Inferior parietal cortex (tissue), 1 donor: ENCODE measurements around the gene PIK3IP1.
A peak's percentile ranks its signal among the peaks of the same experiment; 100 is the strongest.
"Not testable (repeated sequence)": the region's sequence is repeated elsewhere in the genome, so short reads cannot be mapped to it uniquely, and the experiment has no call there.

Experiments used
- DNase-seq: peaks from one replicate; pipeline ENCODE4 v3.0.0-alpha.2; 2016; ENCODE audit errors: extremely low spot score

Gene PIK3IP1, protein sequence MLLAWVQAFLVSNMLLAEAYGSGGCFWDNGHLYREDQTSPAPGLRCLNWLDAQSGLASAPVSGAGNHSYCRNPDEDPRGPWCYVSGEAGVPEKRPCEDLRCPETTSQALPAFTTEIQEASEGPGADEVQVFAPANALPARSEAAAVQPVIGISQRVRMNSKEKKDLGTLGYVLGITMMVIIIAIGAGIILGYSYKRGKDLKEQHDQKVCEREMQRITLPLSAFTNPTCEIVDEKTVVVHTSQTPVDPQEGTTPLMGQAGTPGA

DNA sequence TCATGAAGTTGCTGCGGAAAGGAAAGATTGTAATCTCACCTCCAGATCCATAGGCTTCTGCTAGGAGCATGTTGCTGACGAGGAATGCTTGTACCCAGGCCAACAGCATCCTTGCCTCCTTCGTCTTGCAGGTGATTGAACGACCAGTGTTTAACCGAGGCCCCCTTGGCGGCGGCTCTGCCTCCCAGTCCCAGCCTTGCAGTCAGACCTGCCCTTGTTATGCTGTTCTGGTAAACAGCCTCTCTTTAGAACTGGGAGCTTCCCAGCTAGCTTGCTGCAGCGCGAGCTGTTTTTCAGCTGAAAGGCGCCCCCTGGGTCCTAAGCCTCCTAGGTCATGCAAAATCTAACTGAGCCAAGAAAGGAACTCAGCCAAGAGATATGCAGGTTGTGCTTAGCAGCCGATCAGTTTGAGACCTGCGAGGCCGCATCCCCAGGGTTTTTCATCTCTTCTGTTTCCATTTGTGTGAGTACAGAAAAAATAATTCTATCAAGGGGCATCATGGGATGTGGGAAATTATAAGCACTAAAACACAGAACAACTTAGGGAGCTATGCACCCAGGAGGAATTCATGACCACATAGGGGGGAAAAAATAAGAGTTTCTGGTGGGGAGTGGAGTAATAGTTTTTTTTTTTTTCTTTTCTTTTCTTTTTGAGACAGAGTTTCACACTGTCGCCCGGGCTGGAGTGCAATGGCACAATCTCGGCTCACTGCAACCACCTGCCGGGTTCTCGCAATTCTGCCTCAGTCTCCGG is at the start of gene PIK3IP1:
Gene PIK3IP1, minus strand, starts transcription at position 253 of the 754 bp plus-strand sequence. Its CDS starts 144 bp downstream, at position 109.
- DNase-seq: peak; percentile 93

DNA sequence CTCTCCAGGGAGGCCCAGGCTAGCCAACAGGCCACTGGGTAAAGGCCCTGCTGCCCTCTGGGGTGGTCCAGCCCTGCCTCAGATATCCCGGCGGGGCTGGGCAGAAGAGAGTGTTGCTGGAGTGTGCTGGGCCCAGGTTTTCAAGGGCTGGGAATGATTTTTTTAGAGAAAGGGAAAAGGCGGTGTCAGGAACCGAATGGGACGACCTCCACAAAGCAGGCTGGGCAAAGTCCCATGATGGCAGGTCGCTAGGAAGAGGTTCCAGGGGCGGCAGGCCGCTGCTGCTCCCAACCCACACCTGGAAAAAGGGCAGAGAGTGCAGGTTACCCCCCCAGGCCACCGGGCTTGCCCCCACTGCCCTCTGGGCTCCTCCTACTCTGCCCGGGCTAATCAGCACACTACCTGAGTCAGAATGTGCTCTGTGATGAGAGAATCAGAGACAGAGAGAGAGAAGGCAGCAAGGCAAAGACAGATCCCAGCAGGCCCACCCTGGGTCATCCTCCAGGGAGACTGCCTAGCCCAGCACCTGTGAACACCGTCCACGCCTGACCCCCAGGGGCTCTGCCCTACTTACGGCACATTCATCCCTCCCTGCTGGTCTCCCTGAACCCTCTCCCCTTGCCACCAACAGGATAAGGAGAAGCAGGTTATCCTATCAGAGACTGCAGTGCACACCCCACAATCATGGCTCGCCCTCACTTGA is 49.2 kb upstream of the PIK3IP1 start:
- no peak for DNase-seq

DNA sequence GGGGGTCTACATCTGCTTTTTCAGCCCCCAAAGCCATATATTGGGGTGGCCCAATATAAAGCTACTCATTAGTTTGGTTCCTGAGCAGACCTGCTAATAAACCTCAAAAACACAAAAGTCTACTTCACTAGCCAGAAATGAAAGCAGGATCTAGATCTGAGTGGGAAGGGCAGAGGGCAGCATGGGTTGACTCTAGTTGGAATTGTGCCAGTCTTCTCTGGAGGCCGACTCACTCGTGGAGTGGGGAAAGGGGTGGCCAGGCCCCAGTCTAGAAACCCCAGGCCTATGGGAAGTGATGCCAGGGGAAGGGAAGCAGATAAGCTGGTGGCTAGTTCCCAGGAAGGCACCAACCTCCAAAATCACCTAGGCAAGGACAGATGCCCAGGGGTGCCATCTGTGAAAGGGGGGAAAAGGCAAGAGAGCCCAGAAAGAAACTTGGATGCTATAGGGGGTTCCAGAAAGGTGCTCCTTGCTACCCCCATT is 48.5 kb upstream of the PIK3IP1 start:
- no peak for DNase-seq

DNA sequence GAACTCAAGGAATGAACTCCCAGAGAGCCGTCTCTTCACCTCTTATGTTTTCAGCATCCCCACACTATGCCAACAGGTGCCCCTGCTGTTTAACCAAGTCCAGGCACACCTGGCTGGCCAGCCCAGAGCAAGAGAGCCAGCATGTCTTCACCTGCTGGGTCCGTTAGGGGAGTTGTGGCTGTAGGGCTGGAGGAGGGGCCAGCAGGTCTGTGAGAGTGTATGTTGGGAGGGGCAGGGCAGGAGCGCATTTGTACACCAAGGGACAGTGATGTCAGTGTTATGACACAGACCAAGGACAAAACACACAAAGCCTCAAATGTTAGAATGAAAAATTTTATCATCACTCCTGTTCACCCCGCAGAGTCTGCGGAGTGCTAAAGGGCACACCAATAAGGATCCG is 48.1 kb upstream of the PIK3IP1 start:
- DNase-seq: no peak

DNA sequence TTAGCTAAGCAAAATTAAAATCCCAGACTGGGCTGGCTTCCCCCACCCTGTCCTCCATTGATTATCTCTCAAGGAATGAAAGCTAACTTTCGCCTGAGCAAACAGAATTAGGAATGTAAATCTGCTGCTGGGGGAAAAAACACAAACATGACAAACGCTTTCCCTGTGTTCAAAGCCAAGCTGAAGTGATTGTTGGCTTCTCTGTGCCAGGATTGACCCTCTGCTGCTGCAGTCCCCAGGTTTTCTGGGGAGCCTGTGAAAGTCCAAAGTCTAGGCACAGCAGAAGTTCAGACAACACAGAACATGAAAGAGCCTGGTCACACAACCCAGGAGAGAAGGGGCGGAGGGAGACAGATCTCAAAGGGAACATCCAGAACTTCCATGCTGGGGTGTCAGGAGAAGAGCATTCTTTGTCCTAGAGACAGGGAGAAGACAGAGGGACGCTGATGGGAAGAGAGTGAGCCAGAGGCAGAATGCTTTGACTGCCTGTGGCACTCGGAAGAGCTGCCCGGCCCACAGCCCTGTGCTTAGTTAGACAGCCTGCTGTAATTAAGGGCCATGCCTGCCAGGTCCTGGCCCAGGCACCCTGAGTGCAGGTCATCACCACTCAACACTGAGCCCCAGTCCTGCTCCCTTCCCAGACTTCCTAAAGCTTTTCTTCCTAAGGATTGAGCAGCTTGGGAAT is 47.0 kb upstream of the PIK3IP1 start:
- DNase-seq: no peak

DNA sequence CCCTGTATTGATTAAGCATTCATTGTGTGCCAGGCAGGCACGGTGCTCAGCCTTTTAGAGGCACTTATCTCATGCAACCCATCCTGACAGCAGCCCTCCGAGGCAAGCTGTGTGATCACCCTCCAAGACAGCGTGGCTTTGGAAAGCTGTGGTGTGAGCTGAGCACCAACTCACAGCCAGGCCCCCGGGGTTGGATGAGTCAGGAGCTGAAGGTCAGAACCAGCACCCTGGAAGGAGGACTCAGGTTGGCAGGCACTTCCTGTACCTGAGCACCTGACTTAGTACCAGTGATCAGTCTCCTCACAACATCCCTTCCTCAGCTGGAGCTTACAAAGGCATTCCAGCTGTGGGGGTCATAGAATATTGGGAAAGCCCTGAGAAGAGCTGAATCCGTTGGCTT is 44.9 kb upstream of the PIK3IP1 start:
- DNase-seq: no peak

DNA sequence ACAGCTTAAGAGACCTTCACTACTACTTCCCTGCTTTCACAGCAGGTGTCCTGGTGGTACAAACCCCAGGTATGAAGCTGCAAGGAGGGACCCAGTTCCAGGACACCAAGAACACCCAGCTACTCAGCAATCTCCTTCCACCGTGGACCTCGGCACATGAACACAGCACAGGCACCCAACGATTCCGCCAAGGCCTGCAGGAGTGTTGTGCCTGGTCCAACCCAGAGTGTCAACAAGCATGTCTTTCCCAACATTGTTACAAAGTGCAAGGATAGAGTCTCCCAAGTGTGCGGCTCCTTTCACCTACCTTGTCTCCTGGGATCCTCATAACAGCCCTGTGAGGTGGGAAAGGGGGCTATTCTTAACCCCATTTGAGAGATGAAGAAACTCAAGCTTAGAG is 42.0 kb upstream of the PIK3IP1 start:
- no peak for DNase-seq

DNA sequence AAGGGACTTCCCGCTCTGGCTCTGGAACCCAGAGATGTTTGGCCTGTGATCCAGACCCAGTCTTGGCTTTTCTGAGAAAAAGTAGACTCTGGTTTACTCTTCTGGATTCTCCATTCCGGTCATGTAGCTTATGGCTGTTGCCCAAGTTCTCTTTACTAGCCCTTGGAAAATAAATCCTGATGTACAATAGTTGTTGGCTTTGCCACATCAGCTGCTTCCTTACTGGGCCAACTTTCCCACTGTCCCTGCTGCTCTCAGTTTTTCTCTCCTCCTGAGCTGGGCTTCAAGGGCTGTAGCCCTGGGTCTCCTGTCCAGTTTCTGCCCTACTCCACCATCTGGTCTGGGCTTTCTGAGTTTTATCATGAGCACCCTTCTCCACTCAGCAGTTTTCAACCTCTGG is 41.4 kb upstream of the PIK3IP1 start:
- DNase-seq: peak; percentile 24

DNA sequence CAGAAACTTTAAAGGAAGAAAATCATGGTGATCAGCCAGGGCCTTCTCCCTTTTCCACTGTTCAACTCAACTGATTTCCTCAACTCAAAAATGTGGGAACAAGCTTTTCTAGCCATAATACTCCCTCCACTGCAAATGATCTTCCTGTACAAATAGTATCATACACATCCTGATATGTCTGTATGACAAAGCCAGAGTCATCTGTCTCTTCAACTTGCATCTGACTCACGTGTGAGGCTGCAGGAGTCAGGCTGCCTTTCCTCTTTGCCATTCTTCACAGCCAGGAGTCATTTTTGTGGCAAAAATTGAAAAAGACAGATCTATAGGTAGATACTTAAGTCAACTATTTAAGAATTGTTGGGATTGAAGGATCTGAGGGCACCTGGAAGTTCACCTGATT is 40.6 kb upstream of the PIK3IP1 start:
- no peak for DNase-seq

DNA sequence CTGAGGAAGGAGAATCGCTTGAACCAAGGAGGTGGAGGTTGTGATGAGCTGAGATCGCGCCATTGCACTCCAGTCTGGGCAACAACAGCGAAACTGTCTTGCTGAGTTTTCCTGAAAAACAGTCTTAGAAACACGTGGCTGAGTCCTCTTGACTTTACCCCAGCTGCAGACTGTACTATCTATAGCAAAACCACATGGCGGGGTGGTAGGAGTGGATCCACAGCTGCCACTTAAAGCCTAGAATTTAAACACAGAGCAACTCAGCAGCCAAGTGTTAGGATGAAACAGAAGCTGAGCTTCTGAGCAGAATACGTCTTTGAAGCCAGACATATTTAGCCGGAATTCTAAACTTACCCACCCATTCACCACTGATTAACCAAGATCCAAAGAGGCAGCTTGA is 39.7 kb upstream of the PIK3IP1 start:
- peak; percentile 46 for DNase-seq

DNA sequence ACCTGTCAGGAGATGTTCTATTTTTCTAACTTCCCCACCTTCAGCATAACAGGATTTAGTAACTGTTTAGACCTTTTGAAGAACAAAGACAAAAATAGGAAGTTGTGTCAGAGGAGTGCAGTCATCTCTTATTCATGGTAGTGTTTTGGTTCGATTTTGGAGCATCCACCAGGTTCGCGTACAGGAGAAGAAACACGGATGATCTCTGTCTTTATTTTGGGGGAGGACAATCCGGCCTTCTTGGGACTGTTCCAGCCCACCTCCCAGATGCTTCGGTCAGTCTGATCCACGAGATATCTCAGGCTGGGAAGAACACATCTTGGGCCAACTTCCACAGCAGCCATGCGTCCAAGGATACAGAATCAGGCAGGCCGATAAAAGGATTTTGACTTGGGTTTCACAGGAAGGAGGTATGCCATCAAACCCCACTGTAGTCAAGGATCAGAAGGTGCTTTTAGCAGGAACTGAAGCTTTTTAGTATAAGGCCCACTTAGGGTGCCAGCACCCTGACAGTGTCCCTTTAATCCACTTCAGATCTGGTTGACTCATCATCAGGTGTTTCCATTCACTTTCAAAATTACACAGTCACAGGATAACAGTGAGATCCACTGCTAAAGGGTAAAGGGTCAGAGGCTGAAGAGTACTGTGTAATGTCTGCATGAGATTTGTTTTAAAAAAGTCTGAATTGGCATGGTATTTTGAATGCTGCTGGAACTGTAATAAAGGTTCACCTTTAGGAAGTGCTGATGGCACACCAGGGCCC is 37.3 kb upstream of the PIK3IP1 start:
- DNase-seq: no peak

DNA sequence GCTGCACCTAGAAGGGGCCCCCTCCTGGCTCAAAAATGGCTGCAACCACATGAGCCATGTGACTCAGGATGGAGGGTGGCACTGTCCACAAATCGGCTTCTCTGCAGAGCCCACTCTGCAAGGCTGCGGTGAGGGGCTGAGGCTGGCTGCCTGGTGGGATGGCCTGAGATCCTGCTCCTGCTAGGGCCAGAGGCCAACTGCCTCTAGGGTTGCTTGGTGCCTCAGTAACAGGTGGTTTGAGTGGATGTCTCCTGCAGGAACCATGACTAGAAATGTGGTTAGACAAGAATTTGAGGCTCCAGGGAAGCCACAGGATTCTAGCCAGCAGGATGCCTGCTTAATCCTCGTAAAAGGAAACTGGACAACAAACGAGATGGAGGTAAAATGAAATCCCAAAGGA is 36.7 kb upstream of the PIK3IP1 start:
- DNase-seq: no peak

DNA sequence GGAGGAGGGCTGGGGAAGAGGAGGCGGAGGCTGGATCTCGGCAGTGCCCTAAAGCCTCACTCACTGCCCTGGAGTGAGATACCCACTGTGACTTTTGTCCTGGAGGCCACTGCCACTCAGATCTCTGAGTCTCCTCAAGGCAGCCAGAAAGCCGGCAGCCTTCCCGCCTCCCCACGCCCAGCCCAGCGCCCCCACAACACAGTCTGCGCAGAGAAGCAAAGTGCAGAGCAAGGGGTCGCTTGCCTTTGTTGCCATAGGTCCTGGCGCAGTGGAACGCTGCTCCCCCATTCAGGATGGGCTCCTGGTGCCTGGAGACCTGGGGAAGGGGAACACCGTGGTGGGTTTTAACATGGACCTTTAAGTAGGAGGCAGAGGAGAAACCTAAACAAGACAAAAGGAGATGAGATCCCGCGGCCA is 36.3 kb upstream of the PIK3IP1 start:
- no peak for DNase-seq

DNA sequence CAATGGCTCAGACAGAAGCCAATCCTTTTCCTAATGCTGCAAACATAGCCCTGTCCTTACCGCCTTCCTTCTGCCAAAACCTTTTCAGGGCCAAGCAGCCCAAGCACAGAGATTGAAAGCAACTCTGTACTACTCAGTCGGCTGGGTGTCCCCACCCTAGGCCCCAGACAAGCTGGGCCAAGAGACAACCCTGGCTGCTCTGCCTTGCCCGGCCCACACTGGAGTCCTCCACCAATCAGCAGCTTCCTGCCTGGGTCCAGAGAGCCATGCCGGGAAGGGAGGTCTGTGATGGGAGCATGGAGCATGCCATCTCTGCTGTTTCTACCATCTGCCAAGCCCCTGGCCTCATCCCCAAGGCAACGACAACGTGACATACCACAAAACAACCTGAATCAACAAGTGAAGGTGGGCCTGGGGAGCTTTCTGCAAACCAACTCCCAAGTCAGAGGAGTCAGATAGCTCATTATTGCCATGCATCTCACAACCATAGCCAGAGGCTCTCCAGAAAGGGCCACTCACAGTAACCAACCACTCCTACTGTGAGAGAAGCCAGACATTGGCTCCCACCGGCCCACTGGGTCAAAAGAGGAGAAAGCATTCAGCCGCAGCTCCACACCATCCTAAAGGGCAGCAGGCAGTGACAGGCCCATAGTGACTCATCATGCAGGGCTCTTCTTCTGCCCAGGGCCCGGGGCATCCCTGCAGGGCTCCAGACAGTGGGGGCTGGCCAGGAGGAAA is 35.7 kb upstream of the PIK3IP1 start:
- no peak for DNase-seq

DNA sequence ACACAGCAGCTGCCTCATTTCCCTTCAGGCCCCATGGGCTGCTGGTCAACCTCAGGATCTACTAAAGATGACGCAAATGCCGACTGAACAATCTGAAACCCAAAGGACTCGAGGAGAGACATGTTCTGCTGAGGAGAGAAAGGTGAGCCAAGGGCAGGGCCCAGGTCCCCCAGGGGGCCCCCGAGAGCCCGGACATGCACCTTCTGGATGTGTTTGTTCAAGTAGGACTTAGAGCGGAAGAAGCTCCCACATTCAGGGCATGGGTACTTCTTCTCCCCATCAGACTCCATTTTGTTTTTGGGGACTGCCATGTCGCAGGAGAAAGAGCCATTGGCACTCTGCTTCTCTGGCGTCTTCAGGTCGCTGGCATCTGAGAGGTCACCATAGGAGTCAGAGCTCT is 34.6 kb upstream of the PIK3IP1 start:
- no peak for DNase-seq

DNA sequence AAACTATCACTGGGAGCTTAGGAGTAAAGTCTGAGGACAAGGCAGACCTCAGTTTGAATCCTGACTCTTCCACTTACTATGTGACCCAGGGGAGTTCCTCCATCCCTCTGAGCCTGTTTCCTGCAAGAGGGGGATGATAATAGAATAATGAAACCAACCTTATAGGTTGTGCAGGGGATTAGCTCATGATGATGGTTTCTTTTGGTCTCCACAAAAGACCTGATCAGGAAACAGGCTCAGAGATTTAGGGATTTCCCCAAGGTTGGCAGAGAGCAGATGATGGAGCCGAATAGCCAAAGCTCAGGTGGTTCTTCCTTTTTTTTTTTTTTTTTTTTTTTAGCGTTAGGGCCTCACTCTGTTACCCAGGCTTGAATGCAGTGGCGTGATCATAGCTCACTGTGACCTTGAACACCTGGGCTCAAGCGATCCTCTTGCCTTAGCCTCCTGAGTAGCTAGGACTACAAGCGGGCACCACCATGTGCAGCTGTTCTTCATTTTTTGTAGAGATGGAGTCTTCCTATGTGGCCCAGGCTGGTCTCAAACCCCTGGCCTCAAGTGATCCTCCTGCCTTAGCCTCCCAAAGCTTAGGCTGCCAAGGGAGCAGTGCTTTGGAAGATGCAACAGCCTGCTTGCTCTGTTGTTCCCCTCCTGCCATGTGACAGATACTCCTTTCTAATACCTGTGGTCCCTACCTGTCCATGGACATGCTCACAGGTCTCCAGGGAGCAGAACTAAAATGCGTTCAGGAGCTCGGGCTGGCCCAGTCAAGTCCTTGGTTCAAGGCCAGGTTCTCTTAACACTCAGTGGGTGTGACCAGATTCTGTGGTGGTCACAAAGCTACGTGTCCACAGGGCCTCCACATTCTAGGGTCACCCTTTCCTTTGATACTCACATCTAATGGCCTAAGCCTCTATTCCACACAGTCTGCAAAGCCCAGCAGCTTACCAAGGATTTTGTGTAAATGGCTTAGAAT is 31.6 kb upstream of the PIK3IP1 start:
- no peak for DNase-seq

DNA sequence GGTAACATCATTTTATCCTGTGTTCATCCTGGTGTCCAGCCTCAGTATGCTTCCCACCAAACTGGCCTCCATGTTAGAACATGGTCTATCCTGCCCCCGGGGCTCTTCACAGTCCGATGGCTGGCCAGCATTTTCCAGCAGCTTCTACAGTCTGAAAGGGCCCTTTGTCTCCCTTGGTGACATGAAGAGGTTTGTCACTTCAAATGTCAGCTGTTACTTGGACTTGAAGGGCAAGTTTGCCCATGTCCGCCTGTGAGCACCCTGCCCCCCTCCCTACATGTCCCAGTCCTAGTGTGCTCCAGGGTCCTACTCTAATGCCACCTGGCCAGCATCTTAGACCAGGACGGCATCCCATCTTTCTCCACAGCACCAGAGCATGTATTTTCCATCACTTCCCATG is 29.1 kb upstream of the PIK3IP1 start:
- peak; percentile 36 for DNase-seq

DNA sequence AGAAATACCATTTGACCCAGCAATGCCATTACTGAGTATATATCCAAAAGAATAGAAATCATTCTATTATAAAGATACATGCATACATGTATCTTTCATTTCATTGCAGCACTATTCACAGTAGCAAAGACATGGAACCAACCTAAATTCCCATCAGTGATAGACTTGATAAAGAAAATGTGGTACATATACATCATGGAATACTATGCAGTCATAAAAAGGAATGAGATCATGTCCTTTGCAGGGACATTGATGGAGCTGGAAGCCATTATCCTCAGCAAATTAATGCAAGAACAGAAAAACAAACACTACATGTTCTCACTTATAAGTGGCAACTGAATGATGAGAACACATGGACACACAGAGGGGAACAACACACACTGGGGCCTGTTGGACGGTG is 21.9 kb upstream of the PIK3IP1 start:
- not testable (repeated sequence) for DNase-seq

DNA sequence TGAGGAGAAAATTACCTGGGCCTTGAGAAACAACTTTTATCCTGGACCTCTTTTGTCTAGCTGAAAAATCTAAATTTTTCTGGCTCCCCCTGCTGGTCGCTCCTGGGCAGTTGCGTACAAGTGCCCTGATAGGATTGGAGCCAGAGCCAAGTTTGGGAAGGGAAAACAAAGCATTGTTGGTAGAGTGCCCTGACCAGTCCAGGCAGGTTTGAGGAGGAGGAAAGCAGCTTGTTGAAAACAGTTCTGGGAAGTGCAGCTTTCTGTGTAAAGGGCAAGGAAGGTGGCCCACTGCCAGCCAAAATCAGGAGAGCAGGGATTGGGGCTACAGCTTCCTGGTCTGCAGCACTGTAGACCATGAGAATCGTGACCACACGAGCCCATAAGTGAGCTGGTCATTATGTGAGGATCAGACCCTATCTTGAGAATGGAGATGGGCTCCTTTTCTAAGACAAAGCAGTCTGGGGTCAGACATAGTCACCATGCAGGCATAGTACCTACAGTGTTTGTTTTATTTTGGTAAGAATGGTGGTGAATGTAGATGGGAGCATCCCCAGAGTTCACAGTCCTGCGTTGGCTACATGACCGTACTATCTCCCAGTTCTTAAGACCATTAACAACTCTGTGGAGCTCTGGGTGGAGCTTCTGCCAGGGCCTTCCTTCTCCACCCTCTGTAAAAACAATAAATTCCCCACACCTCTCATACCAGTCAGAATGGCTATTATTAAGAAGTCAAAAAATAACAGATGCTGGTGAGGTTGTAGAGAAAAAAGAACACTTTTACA is 21.3 kb upstream of the PIK3IP1 start:
- peak; percentile 85 for DNase-seq
